ENCODE data around the gene PATZ1.

PATZ1 gene

DNA sequence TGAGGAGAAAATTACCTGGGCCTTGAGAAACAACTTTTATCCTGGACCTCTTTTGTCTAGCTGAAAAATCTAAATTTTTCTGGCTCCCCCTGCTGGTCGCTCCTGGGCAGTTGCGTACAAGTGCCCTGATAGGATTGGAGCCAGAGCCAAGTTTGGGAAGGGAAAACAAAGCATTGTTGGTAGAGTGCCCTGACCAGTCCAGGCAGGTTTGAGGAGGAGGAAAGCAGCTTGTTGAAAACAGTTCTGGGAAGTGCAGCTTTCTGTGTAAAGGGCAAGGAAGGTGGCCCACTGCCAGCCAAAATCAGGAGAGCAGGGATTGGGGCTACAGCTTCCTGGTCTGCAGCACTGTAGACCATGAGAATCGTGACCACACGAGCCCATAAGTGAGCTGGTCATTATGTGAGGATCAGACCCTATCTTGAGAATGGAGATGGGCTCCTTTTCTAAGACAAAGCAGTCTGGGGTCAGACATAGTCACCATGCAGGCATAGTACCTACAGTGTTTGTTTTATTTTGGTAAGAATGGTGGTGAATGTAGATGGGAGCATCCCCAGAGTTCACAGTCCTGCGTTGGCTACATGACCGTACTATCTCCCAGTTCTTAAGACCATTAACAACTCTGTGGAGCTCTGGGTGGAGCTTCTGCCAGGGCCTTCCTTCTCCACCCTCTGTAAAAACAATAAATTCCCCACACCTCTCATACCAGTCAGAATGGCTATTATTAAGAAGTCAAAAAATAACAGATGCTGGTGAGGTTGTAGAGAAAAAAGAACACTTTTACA is 32.6 kb downstream of the PATZ1 start:
- H3K9me3 Mint-ChIP-seq: peaks cover 2% of the 10 kb centered on the region
- H3K27ac Mint-ChIP-seq: no peak overlapping the region
- H3K4me1 Mint-ChIP-seq: peaks cover 3% of the 10 kb centered on the region
- H3K4me3 Mint-ChIP-seq: no peak overlapping the region
- no peaks in the 10 kb centered on the region for H3K27me3 Mint-ChIP-seq
- H3K36me3 Mint-ChIP-seq: peaks cover 13% of the 10 kb centered on the region
- ATAC-seq (ENCODE audit: low read depth) (peak; percentile 52), DNase-seq (ENCODE audit: low spot score in 2 of 2) (peak; percentile 47 to 61)

DNA sequence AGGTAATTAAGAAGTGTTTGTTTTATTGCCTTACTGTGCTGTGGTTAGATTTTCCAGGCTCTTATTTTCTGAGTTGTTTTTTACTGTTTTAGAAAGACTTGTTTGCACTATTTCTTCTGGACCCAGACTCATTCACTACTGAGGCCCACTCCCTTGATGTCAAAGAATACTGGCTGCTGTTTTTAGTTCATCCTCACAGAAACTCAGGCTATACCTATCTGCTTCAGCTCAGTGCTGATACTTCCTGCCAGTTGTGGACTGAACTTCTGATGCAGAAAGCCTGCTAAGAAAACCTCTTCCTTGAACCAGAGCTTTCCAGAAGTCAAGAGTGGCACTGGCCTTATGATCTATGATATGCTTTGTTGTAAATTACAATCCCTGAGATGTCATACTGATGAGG is 38.0 kb downstream of the PATZ1 start:
- Mint-ChIP-seq H3K4me1 (peaks cover 13% of the 10 kb centered on the region), H3K36me3 (no peaks in the 10 kb centered on the region), H3K27me3 (no peaks in the 10 kb centered on the region), H3K27ac (peak overlapping the region; percentile 42), H3K4me3 (peak overlapping the region; percentile 41), H3K9me3 (no peaks in the 10 kb centered on the region)
- peak; percentile 59 for ATAC-seq (ENCODE audit: low read depth)
- DNase-seq (ENCODE audit: low spot score in 2 of 2): no peak

DNA sequence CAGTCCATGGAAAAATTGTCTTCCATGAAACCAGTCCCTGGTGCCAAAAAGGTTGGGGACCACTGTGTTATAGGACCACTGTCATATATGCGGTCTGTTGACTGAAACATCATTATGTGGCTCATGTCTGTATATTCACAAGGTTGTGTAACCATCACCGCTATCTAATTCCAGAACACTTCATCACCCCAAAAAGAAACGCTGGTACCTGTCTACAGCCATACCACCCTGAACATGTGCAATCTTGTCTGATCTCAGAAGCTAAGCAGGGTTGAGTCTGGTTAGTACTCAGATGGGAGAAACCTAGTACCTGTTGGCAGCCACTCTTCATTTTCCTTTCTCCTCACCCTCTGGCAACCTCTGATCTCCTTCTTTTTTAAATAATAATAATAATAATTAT is 41.0 kb downstream of the PATZ1 start:
- Mint-ChIP-seq H3K4me3 (no peak overlapping the region), H3K4me1 (peaks cover 14% of the 10 kb centered on the region), H3K27ac (no peak overlapping the region), H3K36me3 (no peaks in the 10 kb centered on the region), H3K9me3 (no peaks in the 10 kb centered on the region), H3K27me3 (no peaks in the 10 kb centered on the region)
- ATAC-seq (ENCODE audit: low read depth) (no peak), DNase-seq (ENCODE audit: low spot score in 2 of 2) (no peak)

DNA sequence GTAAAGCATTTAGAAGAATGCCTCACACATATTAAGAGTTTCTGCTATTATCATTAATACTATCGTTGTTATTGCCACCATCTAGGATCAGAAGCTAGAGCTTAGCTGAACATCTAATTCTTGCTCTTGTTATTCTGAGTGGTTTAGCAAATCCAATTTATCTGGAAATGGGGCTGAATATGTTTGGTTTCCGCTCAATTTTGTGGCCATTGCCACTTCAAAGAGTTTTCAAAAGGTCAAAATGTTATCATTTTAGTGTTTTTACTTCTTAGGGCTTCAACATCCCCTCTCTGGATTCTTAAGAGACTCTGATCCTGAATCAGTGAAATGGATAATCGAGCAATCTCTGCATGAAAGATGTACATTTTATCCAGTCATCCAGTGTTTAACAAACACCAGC is 43.6 kb downstream of the PATZ1 start:
- H3K4me3 Mint-ChIP-seq: no peak overlapping the region

DNA sequence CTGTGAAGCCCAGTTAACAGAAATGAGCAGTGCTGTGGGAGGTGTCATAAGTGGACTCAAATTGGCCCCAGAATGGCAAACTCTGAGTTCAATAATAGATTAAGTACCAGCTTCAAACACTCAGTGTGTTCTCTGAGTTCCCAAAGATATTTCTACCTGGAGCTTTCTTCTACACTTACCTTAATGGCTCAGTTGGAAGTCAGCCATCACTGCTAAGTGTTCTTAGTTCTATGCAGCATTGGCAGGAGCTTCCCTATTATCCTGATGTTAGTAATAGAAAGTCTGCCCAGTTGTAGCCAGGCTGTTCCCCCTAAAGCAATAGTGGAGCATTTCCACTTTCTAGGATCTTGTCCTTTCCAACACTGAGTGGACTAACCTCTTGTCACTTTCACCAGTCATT is 44.1 kb downstream of the PATZ1 start:
- Mint-ChIP-seq H3K9me3 (no peaks in the 10 kb centered on the region), H3K27ac (no peak overlapping the region), H3K27me3 (no peaks in the 10 kb centered on the region), H3K4me3 (no peak overlapping the region), H3K4me1 (peaks cover 11% of the 10 kb centered on the region), H3K36me3 (peaks cover 5% of the 10 kb centered on the region)
- ATAC-seq (ENCODE audit: low read depth) (no peak), DNase-seq (ENCODE audit: low spot score in 2 of 2) (no peak)

More for the DNA sequence above, 43.6 kb downstream of the PATZ1 start:
- DNase-seq (ENCODE audit: low spot score in 2 of 2) (no peak), ATAC-seq (ENCODE audit: low read depth) (no peak)
- no peak overlapping the region for H3K27ac Mint-ChIP-seq
- H3K9me3 Mint-ChIP-seq: no peaks in the 10 kb centered on the region
- H3K4me1 Mint-ChIP-seq: peaks cover 11% of the 10 kb centered on the region
- H3K36me3 Mint-ChIP-seq: peaks cover 5% of the 10 kb centered on the region
- H3K27me3 Mint-ChIP-seq: no peaks in the 10 kb centered on the region

DNA sequence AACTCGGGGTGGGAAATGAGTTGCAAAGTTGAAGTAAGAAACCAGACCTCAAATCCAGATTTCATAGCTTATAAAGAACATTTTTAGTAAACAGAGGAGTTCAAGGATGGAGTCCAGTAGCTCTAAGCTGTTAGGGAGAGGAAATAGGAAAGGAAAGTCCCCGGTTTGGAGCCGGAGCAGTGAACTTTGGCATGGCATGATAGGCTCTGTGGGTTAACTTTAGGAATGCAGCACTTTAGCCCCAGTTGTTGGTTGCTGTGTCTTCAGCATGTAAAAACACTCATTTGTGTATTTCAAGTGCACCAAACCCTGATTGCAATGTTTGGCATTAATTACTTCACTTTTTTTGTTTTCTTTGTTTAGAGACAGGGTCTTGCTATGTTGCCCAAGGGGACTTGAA is 45.2 kb downstream of the PATZ1 start:
- Mint-ChIP-seq H3K27ac (no peak overlapping the region), H3K4me3 (no peak overlapping the region), H3K27me3 (no peaks in the 10 kb centered on the region), H3K4me1 (peaks cover 12% of the 10 kb centered on the region), H3K9me3 (no peaks in the 10 kb centered on the region), H3K36me3 (peaks cover 7% of the 10 kb centered on the region)
- no peak for DNase-seq (ENCODE audit: low spot score in 2 of 2)
- ATAC-seq (ENCODE audit: low read depth): no peak

DNA sequence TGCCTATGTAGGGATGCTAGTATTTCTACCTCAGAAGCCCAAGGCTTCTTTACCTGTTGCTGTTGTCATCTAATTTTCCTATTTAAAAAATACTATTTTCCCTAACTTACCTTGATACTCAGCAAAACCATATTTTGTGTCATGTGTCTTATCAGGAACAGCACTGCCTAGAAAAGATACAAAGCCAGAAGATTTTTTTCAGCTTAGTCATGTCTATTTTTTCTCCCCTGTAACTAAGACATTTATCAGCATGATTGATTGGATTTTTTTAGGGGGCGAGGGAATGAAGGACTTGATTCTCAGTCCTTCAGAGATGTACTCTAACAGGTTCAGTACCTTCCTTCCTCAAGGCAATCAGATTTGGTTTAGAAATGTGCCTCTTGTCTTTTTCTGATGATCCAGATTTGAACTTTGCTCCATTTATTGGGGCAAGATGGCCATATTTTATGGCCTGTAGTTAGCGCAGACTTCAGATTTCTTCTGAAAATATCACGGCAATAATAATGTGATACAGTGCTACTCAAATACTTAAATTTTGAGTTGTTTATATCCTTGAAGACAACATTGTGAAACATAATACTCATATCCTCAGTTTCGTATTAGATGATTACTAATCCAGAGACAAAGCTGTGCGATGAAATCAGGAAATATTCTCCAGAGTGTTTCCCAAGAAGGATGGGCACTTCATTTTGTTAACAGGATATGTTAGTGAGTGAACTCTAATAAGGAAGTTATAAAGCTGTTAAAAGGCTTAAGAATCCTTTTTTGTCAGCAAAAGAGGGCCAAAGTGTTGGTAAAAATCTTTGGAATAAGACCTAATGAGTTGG is 50.1 kb downstream of the PATZ1 start:
- Mint-ChIP-seq H3K4me3 (no peak overlapping the region), H3K4me1 (peaks cover 25% of the 10 kb centered on the region)

DNA sequence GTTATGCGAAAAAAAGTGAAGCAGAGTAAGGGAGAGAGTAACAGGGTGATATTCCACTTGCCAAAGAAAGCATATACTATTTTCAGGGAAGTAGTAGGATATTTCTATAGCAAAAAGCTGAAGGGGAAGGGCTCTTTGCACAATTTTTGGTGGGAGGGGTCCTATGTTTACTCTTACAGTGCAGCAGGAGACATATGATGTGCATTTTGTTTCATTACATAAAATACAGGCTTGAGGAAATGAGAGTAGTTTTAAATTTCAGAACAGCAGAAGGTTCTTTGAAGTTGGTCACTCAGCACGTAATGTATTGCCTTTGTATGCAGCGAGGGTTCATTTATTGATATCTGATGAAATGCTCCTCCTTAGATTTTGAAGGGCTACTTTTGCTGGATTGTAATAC is 50.8 kb downstream of the PATZ1 start:
- H3K27me3 Mint-ChIP-seq: no peaks in the 10 kb centered on the region
- H3K4me1 Mint-ChIP-seq: peaks cover 25% of the 10 kb centered on the region
- H3K27ac Mint-ChIP-seq: no peak overlapping the region
- no peak overlapping the region for H3K4me3 Mint-ChIP-seq
- ATAC-seq (ENCODE audit: low read depth) (no peak), DNase-seq (ENCODE audit: low spot score in 2 of 2) (no peak)
- peaks cover 7% of the 10 kb centered on the region for H3K36me3 Mint-ChIP-seq
- H3K9me3 Mint-ChIP-seq: no peaks in the 10 kb centered on the region

More for the DNA sequence above, 50.1 kb downstream of the PATZ1 start:
- peaks cover 7% of the 10 kb centered on the region for H3K36me3 Mint-ChIP-seq
- no peaks in the 10 kb centered on the region for H3K27me3 Mint-ChIP-seq
- DNase-seq (ENCODE audit: low spot score in 2 of 2) (no peak), ATAC-seq (ENCODE audit: low read depth) (no peak)
- no peaks in the 10 kb centered on the region for H3K9me3 Mint-ChIP-seq
- H3K27ac Mint-ChIP-seq: no peak overlapping the region

DNA sequence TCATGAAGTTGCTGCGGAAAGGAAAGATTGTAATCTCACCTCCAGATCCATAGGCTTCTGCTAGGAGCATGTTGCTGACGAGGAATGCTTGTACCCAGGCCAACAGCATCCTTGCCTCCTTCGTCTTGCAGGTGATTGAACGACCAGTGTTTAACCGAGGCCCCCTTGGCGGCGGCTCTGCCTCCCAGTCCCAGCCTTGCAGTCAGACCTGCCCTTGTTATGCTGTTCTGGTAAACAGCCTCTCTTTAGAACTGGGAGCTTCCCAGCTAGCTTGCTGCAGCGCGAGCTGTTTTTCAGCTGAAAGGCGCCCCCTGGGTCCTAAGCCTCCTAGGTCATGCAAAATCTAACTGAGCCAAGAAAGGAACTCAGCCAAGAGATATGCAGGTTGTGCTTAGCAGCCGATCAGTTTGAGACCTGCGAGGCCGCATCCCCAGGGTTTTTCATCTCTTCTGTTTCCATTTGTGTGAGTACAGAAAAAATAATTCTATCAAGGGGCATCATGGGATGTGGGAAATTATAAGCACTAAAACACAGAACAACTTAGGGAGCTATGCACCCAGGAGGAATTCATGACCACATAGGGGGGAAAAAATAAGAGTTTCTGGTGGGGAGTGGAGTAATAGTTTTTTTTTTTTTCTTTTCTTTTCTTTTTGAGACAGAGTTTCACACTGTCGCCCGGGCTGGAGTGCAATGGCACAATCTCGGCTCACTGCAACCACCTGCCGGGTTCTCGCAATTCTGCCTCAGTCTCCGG is 53.7 kb downstream of the PATZ1 start, which contains the start of gene PIK3IP1:
TSS of gene PIK3IP1 (minus strand) at position 253 of the 754 bp plus-strand sequence. CDS start at position 109, 144 bp downstream.
- Mint-ChIP-seq H3K4me3 (peak within 1 kb of the TSS; percentile 97), H3K27ac (peak within 1 kb of the TSS; percentile 100), H3K36me3 (peaks cover 10% of the 10 kb centered on the region), H3K4me1 (peaks cover 36% of the 10 kb centered on the region), H3K27me3 (no peaks in the 10 kb centered on the region), H3K9me3 (no peaks in the 10 kb centered on the region)
- DNase-seq (ENCODE audit: low spot score in 2 of 2) (peak; percentile 73), ATAC-seq (ENCODE audit: low read depth) (peak; percentile 37)

DNA sequence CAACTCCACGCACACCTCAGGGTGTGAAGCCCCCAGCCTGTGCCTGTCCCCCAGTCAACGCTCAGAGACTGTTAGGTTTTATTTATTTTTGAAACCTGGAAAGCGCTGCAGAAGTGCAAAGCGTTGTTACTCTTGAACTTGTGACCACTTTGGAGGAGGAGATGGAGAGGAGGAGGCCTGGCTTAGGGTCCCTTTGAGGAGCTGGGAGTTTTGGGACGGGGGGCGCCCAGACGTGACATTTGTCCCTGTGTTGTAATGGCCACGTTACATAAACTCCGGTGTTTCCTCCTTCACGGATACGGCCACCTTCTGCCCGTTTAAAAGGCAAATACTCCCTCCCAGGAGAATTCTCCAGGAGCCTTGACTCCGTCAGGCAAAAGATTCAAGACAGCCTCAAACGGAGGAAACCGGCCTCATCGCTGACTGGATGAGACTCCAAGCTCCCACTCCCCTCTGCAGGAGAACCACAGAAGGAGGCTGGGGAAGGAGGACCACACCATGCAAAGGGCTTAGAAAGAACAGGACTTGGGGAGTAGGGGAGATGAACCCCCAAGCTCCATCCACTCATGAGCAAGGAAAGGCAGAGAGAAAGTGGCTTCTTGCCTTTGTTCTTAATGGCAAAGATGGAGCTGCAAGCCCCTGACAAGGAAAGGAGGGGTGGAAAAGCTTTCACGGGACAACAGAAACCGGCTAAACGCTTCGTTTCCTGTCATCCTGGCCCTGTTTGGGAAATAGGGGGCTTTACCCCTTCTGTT is 54.5 kb downstream of the PATZ1 start:
- Mint-ChIP-seq H3K9me3 (no peaks in the 10 kb centered on the region), H3K27ac (peak overlapping the region; percentile 100), H3K4me1 (peaks cover 34% of the 10 kb centered on the region), H3K4me3 (peak overlapping the region; percentile 97), H3K27me3 (no peaks in the 10 kb centered on the region), H3K36me3 (peaks cover 9% of the 10 kb centered on the region)
- ATAC-seq (ENCODE audit: low read depth): no peak
- peak in 1 of 2 donors; percentile 32 for DNase-seq (ENCODE audit: low spot score in 2 of 2)

DNA sequence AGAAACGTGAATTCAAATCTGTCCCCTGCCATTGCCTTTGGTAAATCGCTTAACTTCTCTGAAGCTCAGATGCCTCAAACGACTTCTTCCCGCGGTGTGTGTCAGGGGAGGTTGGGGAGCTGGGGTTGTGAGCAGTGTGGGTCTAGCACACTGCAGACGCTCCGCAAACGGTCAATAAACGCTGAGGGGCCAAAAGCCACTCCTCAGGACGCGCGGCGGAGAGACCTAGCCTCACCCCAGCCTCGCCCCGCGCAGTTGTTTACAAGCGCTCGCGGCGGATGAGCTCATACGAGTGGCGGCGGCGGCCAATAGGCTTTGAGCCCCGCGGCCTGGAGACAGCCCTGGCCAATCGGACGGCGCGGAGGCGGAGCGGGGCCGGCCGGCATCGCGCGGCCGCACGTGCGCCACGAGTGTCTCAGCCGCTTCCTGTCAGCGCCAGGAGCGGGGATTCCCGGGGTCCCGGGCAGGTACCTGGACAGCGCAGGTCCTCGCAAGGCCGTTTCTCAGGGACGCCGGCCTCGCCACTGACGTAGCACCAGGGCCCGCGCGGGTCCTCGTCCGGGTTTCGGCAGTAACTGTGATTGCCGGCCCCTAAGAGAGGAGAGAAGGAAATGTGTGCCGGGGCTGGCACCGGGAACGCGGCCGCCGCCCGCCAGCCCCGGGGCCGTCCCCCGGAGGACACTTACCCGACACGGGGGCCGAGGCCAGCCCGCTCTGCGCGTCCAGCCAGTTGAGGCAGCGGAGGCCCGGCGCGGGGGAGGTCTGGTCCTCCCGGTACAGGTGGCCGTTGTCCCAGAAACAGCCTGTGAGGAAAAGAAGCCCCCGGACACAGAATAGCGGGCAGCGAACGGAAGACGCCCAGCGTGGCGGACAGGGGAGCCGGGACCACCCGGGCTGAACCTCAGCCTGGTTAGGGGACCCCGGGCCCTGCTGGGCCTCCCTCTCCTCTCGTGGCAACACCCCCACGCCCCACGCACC is 55.4 kb downstream of the PATZ1 start:
- ATAC-seq (ENCODE audit: low read depth): peak; percentile 80
- Mint-ChIP-seq H3K9me3 (no peaks in the 10 kb centered on the region), H3K27me3 (no peaks in the 10 kb centered on the region), H3K27ac (peak overlapping the region; percentile 100), H3K36me3 (peaks cover 11% of the 10 kb centered on the region), H3K4me1 (peaks cover 35% of the 10 kb centered on the region), H3K4me3 (peak overlapping the region; percentile 97)
- peak; percentile 90 to 95 for DNase-seq (ENCODE audit: low spot score in 2 of 2)

DNA sequence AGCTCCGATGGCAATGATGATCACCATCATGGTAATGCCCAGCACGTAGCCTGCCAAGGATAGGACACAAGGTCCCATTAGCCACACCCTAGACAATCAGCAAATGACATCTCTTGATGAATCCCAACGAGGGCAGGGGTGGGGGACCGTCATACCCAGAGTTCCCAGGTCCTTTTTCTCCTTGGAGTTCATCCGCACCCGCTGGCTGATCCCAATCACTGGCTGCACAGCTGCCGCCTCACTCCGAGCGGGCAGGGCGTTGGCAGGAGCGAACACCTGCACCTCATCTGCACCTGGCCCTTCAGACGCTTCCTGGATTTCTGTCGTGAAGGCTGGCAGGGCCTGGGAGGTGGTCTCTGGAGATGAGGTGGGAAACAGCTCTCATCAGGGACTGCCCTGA is 56.8 kb downstream of the PATZ1 start:
- H3K27ac Mint-ChIP-seq: peak overlapping the region; percentile 100
- H3K36me3 Mint-ChIP-seq: peaks cover 17% of the 10 kb centered on the region
- peak overlapping the region; percentile 97 for H3K4me3 Mint-ChIP-seq
- H3K4me1 Mint-ChIP-seq: peaks cover 36% of the 10 kb centered on the region
- no peaks in the 10 kb centered on the region for H3K9me3 Mint-ChIP-seq
- no peak for ATAC-seq (ENCODE audit: low read depth)
- DNase-seq (ENCODE audit: low spot score in 2 of 2): no peak
- no peaks in the 10 kb centered on the region for H3K27me3 Mint-ChIP-seq
